Measurements from ENCODE around the gene HEG1.

Gene HEG1

GRCh38 chr3:125001557-125002413, 54.0 kb downstream of the HEG1 start:
- peaks cover 42% of the 10 kb centered on the region for H3K36me3 ChIP-seq (ENCODE audit: insufficient read depth, low read length)
- H3K79me2 ChIP-seq (ENCODE audit: control insufficient read depth, insufficient read depth, low read length, unreplicated experiment), result no peaks in the 10 kb centered on the region
- H3K27ac ChIP-seq (ENCODE audit: low read depth, low read length), result no peak overlapping the region
- H2AFZ ChIP-seq (ENCODE audit: low read length, unreplicated experiment), result no peak overlapping the region
- H3K27me3 ChIP-seq (ENCODE audit: insufficient read depth, low read length), result no peaks in the 10 kb centered on the region
- peaks cover 27% of the 10 kb centered on the region for H3K4me1 ChIP-seq (ENCODE audit: control insufficient read depth, insufficient read depth, low read length, unreplicated experiment)
- no peak overlapping the region for H3K4me3 ChIP-seq (ENCODE audit: low read depth, low read length)

DNA sequence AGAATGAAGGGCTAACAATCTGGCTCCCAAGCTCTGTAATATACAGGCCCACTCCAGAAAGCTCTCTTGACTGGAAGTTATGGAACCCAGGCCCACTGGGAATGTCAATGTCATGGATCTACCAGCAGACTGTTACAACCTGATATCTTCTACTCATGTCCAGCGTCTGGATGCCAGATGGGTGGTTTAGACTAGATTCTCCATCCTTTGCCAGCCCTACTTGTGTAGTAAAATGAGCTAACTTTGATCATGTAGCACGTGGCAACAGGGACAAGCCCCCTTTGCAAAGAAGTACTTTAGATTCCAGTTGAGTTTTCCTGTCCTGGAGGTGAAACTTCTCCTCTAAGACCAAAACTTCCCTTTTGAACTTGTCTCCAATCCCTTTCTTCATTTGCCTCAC, 55.1 kb downstream of the HEG1 start:
- Histone ChIP-seq H2AFZ (ENCODE audit: low read length, unreplicated experiment) (no peak overlapping the region), H3K36me3 (ENCODE audit: insufficient read depth, low read length) (peaks cover 42% of the 10 kb centered on the region), H3K79me2 (ENCODE audit: control insufficient read depth, insufficient read depth, low read length, unreplicated experiment) (no peaks in the 10 kb centered on the region), H3K4me1 (ENCODE audit: control insufficient read depth, insufficient read depth, low read length, unreplicated experiment) (peaks cover 19% of the 10 kb centered on the region), H3K4me3 (ENCODE audit: low read depth, low read length) (no peak overlapping the region), H3K27me3 (ENCODE audit: insufficient read depth, low read length) (no peaks in the 10 kb centered on the region), H3K27ac (ENCODE audit: low read depth, low read length) (no peak overlapping the region)

DNA sequence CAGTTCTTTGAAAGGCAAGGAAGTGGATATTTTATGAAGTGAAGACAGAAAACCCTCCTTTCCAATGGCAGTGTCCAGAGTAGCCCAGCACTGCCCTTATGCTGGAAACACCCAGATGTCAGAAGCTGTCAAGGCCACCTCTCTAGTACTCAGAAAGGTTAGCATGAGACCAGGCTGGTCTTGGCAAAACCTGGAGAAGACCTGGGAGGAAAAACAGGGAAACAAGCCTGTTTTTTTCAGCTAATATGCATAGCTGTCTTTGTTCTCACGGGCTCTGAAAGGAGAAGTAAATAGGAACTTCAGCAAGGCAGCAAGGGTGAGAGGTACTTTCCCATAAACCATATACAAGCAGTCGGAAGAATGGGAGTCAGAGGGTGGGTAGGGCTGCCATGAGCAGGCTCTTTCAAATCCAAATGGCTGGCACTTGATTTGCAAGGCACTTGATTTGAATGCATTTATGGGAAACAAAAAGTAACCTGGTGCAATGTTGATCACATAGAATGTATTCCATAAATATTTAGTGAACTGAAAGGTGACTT, 55.8 kb downstream of the HEG1 start:
- peaks cover 35% of the 10 kb centered on the region for H3K36me3 ChIP-seq (ENCODE audit: insufficient read depth, low read length)
- peaks cover 12% of the 10 kb centered on the region for H3K4me1 ChIP-seq (ENCODE audit: control insufficient read depth, insufficient read depth, low read length, unreplicated experiment)
- no peaks in the 10 kb centered on the region for H3K27me3 ChIP-seq (ENCODE audit: insufficient read depth, low read length)
- H3K4me3 ChIP-seq (ENCODE audit: low read depth, low read length), result no peak overlapping the region
- no peak overlapping the region for H3K27ac ChIP-seq (ENCODE audit: low read depth, low read length)
- no peak overlapping the region for H2AFZ ChIP-seq (ENCODE audit: low read length, unreplicated experiment)
- H3K79me2 ChIP-seq (ENCODE audit: control insufficient read depth, insufficient read depth, low read length, unreplicated experiment), result no peaks in the 10 kb centered on the region

GRCh38 chr3:124999317-124999716, 56.5 kb downstream of the HEG1 start:
- H3K27me3 ChIP-seq (ENCODE audit: insufficient read depth, low read length), result no peaks in the 10 kb centered on the region
- H3K79me2 ChIP-seq (ENCODE audit: control insufficient read depth, insufficient read depth, low read length, unreplicated experiment), result no peaks in the 10 kb centered on the region
- H3K4me3 ChIP-seq (ENCODE audit: low read depth, low read length), result no peak overlapping the region
- peaks cover 29% of the 10 kb centered on the region for H3K36me3 ChIP-seq (ENCODE audit: insufficient read depth, low read length)
- H2AFZ ChIP-seq (ENCODE audit: low read length, unreplicated experiment), result no peak overlapping the region
- peaks cover 5% of the 10 kb centered on the region for H3K4me1 ChIP-seq (ENCODE audit: control insufficient read depth, insufficient read depth, low read length, unreplicated experiment)
- H3K27ac ChIP-seq (ENCODE audit: low read depth, low read length), result no peak overlapping the region

DNA sequence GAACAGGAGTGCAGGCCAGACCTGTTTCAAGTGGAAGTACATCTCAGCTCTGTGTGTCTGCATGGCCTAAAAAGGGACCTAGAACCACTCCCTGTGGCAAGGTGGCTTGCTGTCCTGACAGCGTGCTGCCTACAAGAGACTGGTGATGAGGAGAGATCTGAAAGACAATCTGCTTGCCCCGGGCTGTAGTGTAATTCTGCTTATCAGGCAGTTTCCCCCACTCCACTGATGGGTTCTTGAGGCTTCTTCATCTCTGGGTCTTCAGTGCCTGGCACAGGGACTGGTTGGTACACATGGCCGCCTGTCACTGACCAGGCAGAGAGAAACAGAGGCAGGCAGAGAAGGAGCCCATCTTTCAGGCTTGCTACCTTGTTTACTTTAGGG, 57.6 kb downstream of the HEG1 start:
- peaks cover 8% of the 10 kb centered on the region for H3K4me1 ChIP-seq (ENCODE audit: control insufficient read depth, insufficient read depth, low read length, unreplicated experiment)
- no peaks in the 10 kb centered on the region for H3K79me2 ChIP-seq (ENCODE audit: control insufficient read depth, insufficient read depth, low read length, unreplicated experiment)
- no peak overlapping the region for H2AFZ ChIP-seq (ENCODE audit: low read length, unreplicated experiment)
- H3K27ac ChIP-seq (ENCODE audit: low read depth, low read length), result no peak overlapping the region
- H3K27me3 ChIP-seq (ENCODE audit: insufficient read depth, low read length), result no peaks in the 10 kb centered on the region
- H3K36me3 ChIP-seq (ENCODE audit: insufficient read depth, low read length), result peaks cover 27% of the 10 kb centered on the region
- no peak overlapping the region for H3K4me3 ChIP-seq (ENCODE audit: low read depth, low read length)

DNA sequence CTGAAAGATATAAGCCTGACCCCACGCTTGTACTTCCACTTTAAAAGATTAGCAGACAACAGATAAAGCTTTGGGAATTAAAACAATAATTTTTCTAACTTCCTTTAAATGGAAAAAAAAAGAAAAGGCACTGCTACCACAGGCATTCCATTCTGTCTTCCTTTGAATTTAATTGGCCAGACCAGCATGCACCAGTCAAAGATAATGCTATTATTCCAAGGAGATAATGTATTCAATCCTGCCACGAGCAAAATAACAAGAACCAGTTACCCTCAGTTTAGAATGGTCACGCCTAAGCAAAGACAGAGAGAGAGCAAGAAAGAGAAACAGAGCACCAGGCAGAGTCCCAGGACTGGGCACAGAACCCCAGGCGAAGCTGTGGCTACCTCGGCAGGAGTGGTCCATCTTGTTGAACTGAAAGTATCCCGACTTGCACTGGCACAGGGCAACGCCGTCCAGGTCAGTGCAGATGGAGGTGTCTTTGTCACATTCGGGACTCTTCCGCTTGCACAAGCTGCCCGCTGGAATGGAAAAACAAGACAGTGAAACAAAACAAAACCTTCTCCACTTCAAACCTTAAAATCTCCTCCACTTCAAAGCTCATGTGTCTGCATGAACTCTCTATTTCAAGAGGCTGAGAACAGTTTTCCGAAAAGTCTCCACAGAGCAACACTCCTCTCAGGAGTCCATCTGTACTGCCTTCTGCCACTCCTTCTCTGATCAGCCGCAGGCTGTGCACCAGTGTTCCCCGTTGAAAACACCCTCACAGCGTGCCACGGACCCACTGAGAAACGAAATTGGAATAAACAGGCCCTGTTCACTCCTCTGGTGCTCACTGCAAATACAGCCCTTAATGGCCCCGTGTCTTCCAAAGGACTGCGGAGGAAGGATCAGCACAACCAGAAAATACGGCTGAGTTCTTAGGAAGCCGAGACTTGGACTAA, 58.2 kb downstream of the HEG1 start:
- H3K4me3 ChIP-seq (ENCODE audit: low read depth, low read length), result no peak overlapping the region
- H2AFZ ChIP-seq (ENCODE audit: low read length, unreplicated experiment), result no peak overlapping the region
- no peaks in the 10 kb centered on the region for H3K79me2 ChIP-seq (ENCODE audit: control insufficient read depth, insufficient read depth, low read length, unreplicated experiment)
- peaks cover 8% of the 10 kb centered on the region for H3K4me1 ChIP-seq (ENCODE audit: control insufficient read depth, insufficient read depth, low read length, unreplicated experiment)
- no peaks in the 10 kb centered on the region for H3K27me3 ChIP-seq (ENCODE audit: insufficient read depth, low read length)
- no peak overlapping the region for H3K27ac ChIP-seq (ENCODE audit: low read depth, low read length)
- H3K36me3 ChIP-seq (ENCODE audit: insufficient read depth, low read length), result peaks cover 21% of the 10 kb centered on the region

DNA sequence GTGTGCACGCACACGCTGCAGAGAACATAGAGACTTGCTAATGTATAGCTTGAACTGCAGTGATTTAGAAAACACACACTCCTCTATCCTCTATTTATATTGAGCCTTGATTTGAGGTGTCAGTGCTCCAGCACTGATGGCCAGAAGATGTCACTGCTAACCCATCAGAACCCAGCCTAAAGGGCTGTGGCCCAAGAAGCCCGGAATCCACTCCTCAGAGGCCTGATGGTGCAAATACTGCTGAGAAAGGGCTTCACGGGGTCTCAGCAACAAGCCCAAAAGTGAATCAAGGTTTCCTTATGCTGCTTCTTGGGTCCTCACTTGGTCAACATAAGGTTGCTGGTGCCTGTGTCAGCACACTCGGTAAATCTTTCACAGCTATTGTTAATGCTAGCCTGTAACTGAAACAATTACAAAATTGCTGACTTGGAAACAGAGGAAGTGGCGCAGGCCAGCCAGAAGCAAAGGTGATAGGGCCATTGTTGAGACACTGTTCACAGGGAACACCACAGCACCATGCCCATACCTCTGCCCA, 60.3 kb downstream of the HEG1 start:
- Histone ChIP-seq H2AFZ (ENCODE audit: low read length, unreplicated experiment) (no peak overlapping the region), H3K27me3 (ENCODE audit: insufficient read depth, low read length) (no peaks in the 10 kb centered on the region), H3K4me3 (ENCODE audit: low read depth, low read length) (no peak overlapping the region), H3K79me2 (ENCODE audit: control insufficient read depth, insufficient read depth, low read length, unreplicated experiment) (no peaks in the 10 kb centered on the region), H3K4me1 (ENCODE audit: control insufficient read depth, insufficient read depth, low read length, unreplicated experiment) (peaks cover 8% of the 10 kb centered on the region), H3K27ac (ENCODE audit: low read depth, low read length) (no peak overlapping the region), H3K36me3 (ENCODE audit: insufficient read depth, low read length) (peaks cover 14% of the 10 kb centered on the region; the same call in 1 of the 2 replicates)

DNA sequence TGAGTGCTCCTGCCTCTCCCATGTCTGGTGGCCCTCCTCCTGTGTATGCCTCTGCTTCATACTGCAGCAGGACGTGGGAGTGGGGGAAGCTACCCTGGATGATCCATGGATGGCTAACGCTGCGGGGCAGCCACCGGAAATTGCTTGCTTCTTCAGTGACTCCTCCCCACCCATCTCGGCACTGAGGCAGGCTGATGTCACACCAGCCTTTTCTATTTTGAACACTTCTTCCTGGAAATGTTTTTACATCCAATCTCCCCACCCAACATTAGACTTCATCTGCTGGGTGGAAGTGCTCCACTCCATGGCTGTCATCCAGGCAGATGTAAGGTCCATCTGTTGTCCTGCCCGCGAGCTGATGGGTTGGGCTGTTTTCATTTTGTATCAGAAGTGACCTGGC, 62.3 kb downstream of the HEG1 start:
- Histone ChIP-seq H3K27ac (ENCODE audit: low read depth, low read length) (no peak overlapping the region), H2AFZ (ENCODE audit: low read length, unreplicated experiment) (no peak overlapping the region), H3K4me1 (ENCODE audit: control insufficient read depth, insufficient read depth, low read length, unreplicated experiment) (peaks cover 8% of the 10 kb centered on the region), H3K36me3 (ENCODE audit: insufficient read depth, low read length) (0 out of 2 replicates have a peak, but pooled peaks cover 5% of the 10 kb centered on the region), H3K79me2 (ENCODE audit: control insufficient read depth, insufficient read depth, low read length, unreplicated experiment) (no peaks in the 10 kb centered on the region), H3K4me3 (ENCODE audit: low read depth, low read length) (no peak overlapping the region), H3K27me3 (ENCODE audit: insufficient read depth, low read length) (no peaks in the 10 kb centered on the region)

DNA sequence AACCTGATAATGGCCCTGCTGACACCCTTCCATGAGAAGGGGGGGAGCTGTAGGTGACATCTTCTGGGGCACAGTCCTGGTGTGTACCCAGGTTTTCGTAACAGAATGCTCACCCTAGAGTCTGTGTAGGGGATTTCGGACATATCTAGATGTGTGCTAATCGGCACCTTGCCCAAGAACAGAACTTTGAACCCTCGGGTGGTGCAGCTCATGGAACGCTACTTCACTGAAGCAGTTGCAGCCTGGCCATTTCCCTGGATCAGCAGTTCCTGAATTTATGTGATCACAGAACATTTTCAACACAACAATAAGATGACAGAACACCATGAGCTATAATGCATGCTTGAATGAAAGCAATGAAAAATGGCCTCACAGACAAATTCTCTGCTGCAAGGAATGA, 63.8 kb downstream of the HEG1 start:
- Histone ChIP-seq H3K36me3 (ENCODE audit: insufficient read depth, low read length) (0 out of 2 replicates have a peak, but pooled peaks cover 5% of the 10 kb centered on the region), H3K4me1 (ENCODE audit: control insufficient read depth, insufficient read depth, low read length, unreplicated experiment) (peaks cover 13% of the 10 kb centered on the region), H3K79me2 (ENCODE audit: control insufficient read depth, insufficient read depth, low read length, unreplicated experiment) (no peaks in the 10 kb centered on the region), H3K4me3 (ENCODE audit: low read depth, low read length) (no peak overlapping the region), H3K27me3 (ENCODE audit: insufficient read depth, low read length) (no peaks in the 10 kb centered on the region), H3K27ac (ENCODE audit: low read depth, low read length) (no peak overlapping the region), H2AFZ (ENCODE audit: low read length, unreplicated experiment) (no peak overlapping the region)
